AG09309 (cell line): ENCODE measurements around the gene KLHL6.
"Not testable (repeated sequence)": the region's sequence is repeated elsewhere in the genome, so short reads cannot be mapped to it uniquely, and the experiment has no call there.

Source experiments
- DNase-seq: peaks from one replicate; pipeline ENCODE4 v3.0.0-alpha.2; 2010; ENCODE audit warnings: low read depth
- H3K4me3 ChIP-seq: 2 replicates; pipeline ENCODE4 v1.5.1; 2011; ENCODE audit warnings: mild to moderate bottlenecking, low read depth, low read length, moderate library complexity; ENCODE audit not compliant: control insufficient read depth
- CTCF ChIP-seq: IDR thresholded peaks from 2 replicates; pipeline ENCODE4 v1.5.1; 2011; ENCODE audit warnings: mild to moderate bottlenecking, low read depth, low read length, inconsistent platforms; ENCODE audit not compliant: insufficient read depth, control insufficient read depth; ENCODE audit errors: missing control alignments

KLHL6 gene

GRCh38 chr3:183524476-183524875 lies 31.0 kb downstream of the KLHL6 start:
- no peak for TF ChIP-seq CTCF
- no peak for DNase-seq
- no peak overlapping the region for H3K4me3 ChIP-seq

GRCh38 chr3:183520741-183521556 lies 34.6 kb downstream of the KLHL6 start:
- H3K4me3 ChIP-seq, DNase-seq: not testable (repeated sequence)

GRCh38 chr3:183520295-183520694 lies 35.2 kb downstream of the KLHL6 start:
- H3K4me3 ChIP-seq = not testable (repeated sequence)

GRCh38 chr3:183519891-183520290 lies 35.6 kb downstream of the KLHL6 start:
- no peak for TF ChIP-seq CTCF
- no peak overlapping the region for H3K4me3 ChIP-seq
- DNase-seq = no peak

More at GRCh38 chr3:183520295-183520694, 35.2 kb downstream of the KLHL6 start:
- not testable (repeated sequence) for DNase-seq

- no peak for TF ChIP-seq CTCF
- no peak overlapping the region for H3K4me3 ChIP-seq
- DNase-seq = no peak
Measured at GRCh38 chr3:183518491-183519251, 36.8 kb downstream of the KLHL6 start.

- H3K4me3 ChIP-seq = no peak overlapping the region
- TF ChIP-seq CTCF = no peak
- no peak for DNase-seq
Measured at GRCh38 chr3:183517607-183518006, 37.9 kb downstream of the KLHL6 start.

- no peak for TF ChIP-seq CTCF
- no peak overlapping the region for H3K4me3 ChIP-seq
- no peak for DNase-seq
Measured at GRCh38 chr3:183515968-183516851, 39.3 kb downstream of the KLHL6 start.
